Nephron (organoid): ENCODE data around the gene COX4I2.
"Not testable (repeated sequence)": the region's sequence is repeated elsewhere in the genome, so short reads cannot be mapped to it uniquely, and the experiment has no call there.

ENCODE experiments used
- H3K27ac Mint-ChIP-seq, 3 experiments: 2 replicates each; pipeline ENCODE4 v1.8.0; 2020; ENCODE audit warnings: mixed read lengths in 3 of 3, mild to moderate bottlenecking in 2 of 3, moderate library complexity in 1 of 3
- H3K27me3 Mint-ChIP-seq: 2 replicates; pipeline ENCODE4 v1.8.0; 2021; ENCODE audit warnings: low read depth, mild to moderate bottlenecking, moderate library complexity, mixed read lengths
- H3K36me3 Mint-ChIP-seq: 2 replicates; pipeline ENCODE4 v1.8.0; 2020; ENCODE audit warnings: low read depth, mixed read lengths
- H3K4me1 Mint-ChIP-seq: 2 replicates; pipeline ENCODE4 v1.8.0; 2020; ENCODE audit warnings: mixed read lengths
- H3K4me3 Mint-ChIP-seq, 3 experiments: 2 replicates each; pipeline ENCODE4 v1.8.0; 2020; ENCODE audit warnings: mild to moderate bottlenecking in 3 of 3, mixed read lengths in 3 of 3, moderate library complexity in 2 of 3
- H3K9me3 Mint-ChIP-seq: 2 replicates; pipeline ENCODE4 v1.8.0; 2020; ENCODE audit warnings: mixed read lengths
- CTCF ChIP-seq, 3 experiments: fragments of 200-600 bp; sonication (generic); IDR thresholded peaks; one replicate each; pipeline ENCODE4 v1.5.0; 2021; ENCODE audit warnings: antibody characterized with exemption in 3 of 3; ENCODE audit not compliant: unreplicated experiment in 3 of 3

Gene COX4I2

GRCh38 chr20:31666258-31667042 is 28.7 kb downstream of the COX4I2 start:
- H3K4me3 Mint-ChIP-seq, result no peak overlapping the region
- H3K36me3 Mint-ChIP-seq, result peaks cover 23% of the 10 kb centered on the region
- no peaks in the 10 kb centered on the region for H3K9me3 Mint-ChIP-seq
- no peak for TF ChIP-seq CTCF (IDR thresholded peaks at IDR 0.05; ENCODE audit: unreplicated experiment in 3 of 3)
- peaks cover 25% of the 10 kb centered on the region for H3K4me1 Mint-ChIP-seq
- peak overlapping the region in 2 of 3 experiments; percentile 3 to 46 for H3K27ac Mint-ChIP-seq
- no peaks in the 10 kb centered on the region for H3K27me3 Mint-ChIP-seq

GRCh38 chr20:31667315-31668285 is 29.9 kb downstream of the COX4I2 start:
- peaks cover 23% of the 10 kb centered on the region for H3K36me3 Mint-ChIP-seq
- H3K4me1 Mint-ChIP-seq, result peaks cover 19% of the 10 kb centered on the region
- no peaks in the 10 kb centered on the region for H3K27me3 Mint-ChIP-seq
- TF ChIP-seq CTCF (IDR thresholded peaks at IDR 0.05; ENCODE audit: unreplicated experiment in 3 of 3), result no peak
- H3K4me3 Mint-ChIP-seq, result no peak overlapping the region
- H3K9me3 Mint-ChIP-seq, result no peaks in the 10 kb centered on the region
- H3K27ac Mint-ChIP-seq, result peak overlapping the region in 2 of 3 experiments; percentile 20 to 75

GRCh38 chr20:31668944-31669343 is 31.2 kb downstream of the COX4I2 start:
- peaks cover 23% of the 10 kb centered on the region for H3K36me3 Mint-ChIP-seq
- H3K27ac Mint-ChIP-seq, H3K27me3 Mint-ChIP-seq: not testable (repeated sequence)

GRCh38 chr20:31669876-31670275 is 32.2 kb downstream of the COX4I2 start:
- Mint-ChIP-seq H3K27me3 (no peaks in the 10 kb centered on the region), H3K9me3 (no peaks in the 10 kb centered on the region), H3K36me3 (peaks cover 20% of the 10 kb centered on the region), H3K4me1 (peaks cover 25% of the 10 kb centered on the region), H3K27ac (peak overlapping the region in 2 of 3 experiments; percentile 5 to 46), H3K4me3 (no peak overlapping the region)
- TF ChIP-seq CTCF (IDR thresholded peaks at IDR 0.05; ENCODE audit: unreplicated experiment in 3 of 3), result no peak

More at GRCh38 chr20:31668944-31669343, 31.2 kb downstream of the COX4I2 start:
- not testable (repeated sequence) for H3K9me3 Mint-ChIP-seq, H3K4me3 Mint-ChIP-seq
- H3K4me1 Mint-ChIP-seq, result peaks cover 18% of the 10 kb centered on the region

- H3K4me3 Mint-ChIP-seq, result no peak overlapping the region
- H3K9me3 Mint-ChIP-seq, result no peaks in the 10 kb centered on the region
- peaks cover 24% of the 10 kb centered on the region for H3K36me3 Mint-ChIP-seq
- no peak for TF ChIP-seq CTCF (IDR thresholded peaks at IDR 0.05; ENCODE audit: unreplicated experiment in 3 of 3)
- H3K27ac Mint-ChIP-seq, result peak overlapping the region in 1 of 3 experiments; percentile 32
- no peaks in the 10 kb centered on the region for H3K27me3 Mint-ChIP-seq
- peaks cover 32% of the 10 kb centered on the region for H3K4me1 Mint-ChIP-seq
These were observed 32.9 kb downstream of the COX4I2 start for GRCh38 chr20:31670371-31671228.
